HG03139 (cell line): Measurements from ENCODE around the gene NEK1.
"Not testable (repeated sequence)": the region's sequence is repeated elsewhere in the genome, so short reads cannot be mapped to it uniquely, and the experiment has no call there.

Experiments used
- ATAC-seq: cut with Tn5 transposase; IDR thresholded peaks from one replicate; pipeline ENCODE4 v1.9.1; 2021; ENCODE audit not compliant: unreplicated experiment

Gene NEK1

DNA sequence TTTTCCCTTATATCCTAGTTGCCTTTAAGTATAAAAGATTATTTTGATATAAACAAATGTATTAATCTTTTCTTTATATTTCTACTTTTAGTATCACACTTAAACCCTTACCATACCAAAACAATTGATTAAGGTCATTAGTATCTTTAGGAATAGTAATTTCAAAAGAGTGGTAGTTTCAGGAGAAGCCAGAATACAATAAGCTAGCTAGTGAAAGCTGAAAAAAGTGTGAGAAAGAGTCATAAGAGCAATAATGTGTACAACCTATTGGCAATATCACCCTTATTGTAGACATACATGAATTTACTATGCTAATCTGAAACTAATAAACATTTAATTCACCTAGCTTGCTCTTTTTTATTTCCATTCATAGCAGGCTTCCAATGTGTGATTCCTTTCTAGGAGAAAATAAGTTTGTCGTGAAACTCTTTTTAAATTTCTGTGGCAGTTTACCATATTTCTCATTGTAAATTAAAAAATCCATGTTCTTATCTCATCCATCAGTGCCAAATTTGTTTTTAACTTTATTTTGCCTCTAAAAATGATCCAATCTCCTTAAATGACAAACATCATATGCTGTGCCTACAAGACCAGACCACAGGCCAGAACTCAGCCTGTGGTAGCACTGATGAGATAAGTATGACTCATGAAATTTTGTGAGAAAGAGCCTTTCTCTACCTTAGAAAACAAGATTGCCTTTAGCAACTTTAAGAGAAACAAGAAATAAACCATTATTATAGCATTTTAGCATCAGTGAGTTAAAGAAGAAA lies 8.1 kb downstream of the NEK1 start:
- peak; percentile 65 for ATAC-seq

DNA sequence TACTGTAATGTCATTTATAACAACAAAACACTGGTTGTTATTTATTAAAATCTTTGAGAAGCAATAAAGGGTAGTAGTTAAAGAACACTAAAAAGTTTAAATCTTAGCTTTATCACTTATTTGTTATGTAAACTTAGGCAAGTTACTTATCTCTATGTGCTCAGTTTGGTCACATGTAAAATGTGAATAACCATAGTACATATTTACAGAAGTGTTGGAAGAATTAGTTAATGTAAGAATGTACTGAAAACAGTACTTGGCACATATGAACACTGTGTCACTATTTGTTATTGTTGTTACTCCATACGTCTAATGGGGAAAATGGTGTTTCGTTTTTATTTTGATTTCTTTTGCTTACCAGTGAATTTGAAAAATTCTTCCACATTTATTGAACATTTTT lies 9.1 kb downstream of the NEK1 start:
- no peak for ATAC-seq

DNA sequence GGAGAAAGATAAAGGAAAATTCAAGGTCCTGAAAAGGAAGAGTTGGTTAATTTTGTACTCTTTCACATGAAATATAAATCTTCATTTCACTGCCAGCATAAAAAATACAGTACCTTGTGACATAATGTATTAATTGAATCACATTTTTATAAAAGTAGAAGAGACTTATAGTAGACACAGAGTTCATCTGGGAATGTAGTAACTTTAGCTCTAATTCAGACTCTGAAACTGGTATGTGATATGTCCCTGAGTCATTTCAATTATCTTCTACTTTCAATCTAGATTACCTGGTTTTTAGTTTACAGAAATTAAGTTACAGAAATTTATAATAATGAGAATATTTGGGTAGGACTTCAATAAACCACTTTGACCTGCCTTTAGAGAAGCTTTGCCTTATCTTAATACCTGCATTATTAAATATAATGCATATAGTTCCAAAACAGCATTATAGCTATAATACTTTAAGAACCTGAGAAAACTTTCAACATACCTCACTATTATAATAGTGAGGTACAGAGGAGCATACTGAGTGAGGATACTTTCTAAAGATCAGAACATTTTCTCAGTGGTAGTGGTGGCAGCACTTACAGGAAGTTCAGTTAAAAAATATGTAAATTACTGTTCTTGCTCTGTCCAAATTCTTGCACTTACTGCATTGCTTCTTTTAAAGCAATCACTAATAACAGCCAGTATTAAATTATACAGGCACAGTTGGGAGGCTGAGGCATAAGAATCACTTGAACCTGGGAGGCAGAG lies 11.2 kb downstream of the NEK1 start:
- no peak for ATAC-seq

DNA sequence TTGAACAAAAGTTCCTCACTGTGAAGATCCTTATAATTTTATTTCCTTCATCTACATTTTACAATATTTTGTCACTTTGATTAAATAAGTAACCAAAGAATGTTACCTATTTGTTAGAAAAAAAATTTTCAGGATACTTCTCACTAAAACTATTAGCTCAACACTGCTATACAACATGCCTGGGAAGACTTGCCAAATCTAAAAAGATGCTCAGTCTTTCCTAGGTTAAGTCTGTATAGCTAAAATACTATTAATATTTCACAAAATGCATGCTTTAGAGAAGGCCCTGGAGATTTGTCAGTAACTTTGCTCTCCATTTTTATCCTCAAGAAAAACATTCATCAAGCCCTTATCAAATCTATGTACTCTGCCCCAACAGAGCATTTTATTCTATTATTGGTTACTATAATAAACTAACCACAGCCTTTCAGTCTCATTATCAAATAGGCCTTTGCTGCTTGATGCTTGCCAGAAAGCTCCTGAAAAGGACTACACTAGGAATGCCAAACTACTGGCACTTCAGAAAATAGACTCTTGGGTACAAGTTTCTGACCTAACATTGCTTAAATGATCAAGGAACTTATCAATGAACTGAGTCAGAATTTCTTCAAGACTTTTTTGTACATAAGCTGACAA lies 17.7 kb downstream of the NEK1 start:
- no peak for ATAC-seq

DNA sequence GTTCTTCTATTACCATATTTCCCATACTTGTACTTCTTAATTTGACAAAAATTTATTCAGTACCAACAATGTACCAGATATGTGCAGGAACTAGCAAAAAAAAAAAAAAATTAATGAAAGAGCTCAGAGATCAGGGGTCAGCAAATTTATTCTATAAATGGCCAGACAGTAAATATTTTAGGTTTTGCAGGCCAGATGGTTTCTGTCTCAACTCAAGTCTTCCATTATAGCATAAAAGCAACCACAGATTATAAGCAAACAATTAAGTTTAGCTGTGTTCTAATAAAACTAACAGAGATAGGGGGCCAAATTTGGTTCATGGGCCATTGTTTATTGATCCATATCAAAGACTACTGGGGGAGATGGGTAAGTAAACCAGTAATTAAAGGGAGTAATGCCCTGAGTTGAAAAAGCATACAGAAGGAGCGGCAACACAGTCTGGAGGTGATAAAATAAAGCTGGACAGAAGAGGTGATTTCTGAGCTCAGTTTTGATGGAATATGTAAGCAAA lies 19.3 kb downstream of the NEK1 start:
- ATAC-seq = no peak

DNA sequence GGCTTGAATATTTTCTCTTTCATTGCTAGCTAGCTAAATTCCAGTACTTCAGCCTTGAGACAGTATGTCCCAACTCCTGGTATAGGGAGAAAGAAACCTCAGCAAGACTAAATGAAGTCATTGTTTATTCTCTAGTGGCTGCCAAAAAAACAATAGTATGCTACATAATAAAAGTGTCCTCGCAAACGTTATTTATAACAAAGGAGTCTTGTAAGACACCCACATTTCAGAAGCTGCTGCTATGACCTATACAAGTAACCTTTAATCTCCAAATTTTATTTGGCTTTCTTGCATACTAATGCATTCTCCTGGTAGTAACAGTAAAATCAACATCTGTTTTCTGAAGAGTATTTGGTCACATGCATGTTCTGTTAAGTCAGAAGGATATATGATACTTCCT lies 28.8 kb downstream of the NEK1 start:
- no peak for ATAC-seq

DNA sequence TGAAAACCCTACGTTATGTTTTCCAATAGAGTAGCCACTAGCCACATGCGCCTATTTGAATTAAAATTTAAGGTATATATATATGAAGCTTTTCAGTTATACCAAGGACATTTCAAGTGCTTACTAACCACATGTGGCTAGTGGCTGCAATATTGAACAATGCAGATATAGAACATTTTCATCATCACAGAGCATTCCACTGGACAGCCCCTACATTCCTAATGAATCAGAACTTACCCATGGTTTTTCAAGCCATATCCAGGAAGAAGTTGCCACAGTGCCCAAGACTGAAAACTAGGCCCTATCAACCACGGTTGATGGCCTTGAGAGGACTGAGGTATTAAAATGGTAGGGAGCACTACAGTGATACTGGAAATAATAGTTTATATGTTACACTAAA lies 29.7 kb downstream of the NEK1 start:
- ATAC-seq = no peak

DNA sequence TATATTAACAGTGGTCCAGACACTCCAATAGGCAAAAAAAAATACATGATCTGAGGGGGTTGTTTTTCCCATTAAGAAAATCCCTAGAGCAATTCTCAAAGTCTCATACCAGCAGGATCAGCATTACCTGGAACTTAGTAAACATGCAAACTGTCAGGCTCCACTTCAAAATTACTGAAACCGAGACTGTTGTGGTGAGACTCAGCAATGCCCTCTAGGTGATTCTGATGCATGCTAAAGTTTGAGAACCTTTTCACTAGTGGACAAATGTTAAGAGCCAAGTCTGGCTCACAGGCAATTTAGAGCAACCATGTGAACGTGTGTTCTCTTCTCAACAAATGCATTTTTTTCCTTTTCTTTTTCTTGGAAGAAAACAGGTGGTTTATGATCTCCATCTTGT lies 30.2 kb downstream of the NEK1 start:
- ATAC-seq = peak; percentile 74

DNA sequence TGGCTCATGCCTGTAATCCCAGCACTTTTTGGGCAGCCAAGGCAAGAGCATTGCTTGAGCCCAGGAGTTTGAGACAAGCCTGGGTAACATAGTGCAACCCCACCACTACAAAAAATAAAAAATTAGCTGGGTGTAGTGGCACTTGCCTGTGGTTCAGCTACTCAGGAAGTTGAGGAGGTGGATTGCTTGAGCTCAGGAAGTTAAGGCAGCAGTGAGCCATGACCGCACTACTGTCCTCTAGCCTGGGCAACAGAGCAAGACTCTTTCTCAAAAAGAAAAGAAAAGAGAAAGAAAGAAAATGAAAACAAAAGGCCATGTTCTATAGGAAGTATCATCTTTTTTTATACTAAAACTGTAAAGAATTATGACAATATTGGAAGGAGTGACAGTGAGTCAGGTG lies 38.5 kb downstream of the NEK1 start:
- ATAC-seq = peak; percentile 78

DNA sequence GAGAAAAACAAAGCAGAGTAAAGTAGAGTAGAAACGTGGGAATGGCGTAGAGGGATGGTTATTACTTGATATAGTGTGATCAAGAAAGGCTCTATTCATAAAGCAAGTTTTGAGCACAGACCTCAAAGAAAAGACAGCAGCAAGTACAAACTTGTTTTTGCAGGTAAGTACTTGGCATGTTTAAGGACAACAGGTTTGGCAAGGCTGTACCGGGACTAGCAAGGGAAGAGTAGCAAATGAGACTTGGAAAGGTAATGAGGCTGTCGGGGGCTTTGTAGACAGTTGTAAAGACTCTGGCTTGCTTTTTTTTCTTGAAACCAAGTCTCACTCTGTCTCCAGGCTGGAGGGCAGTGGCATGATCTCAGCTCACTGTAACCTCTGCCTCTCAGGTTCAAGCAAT lies 40.9 kb downstream of the NEK1 start:
- ATAC-seq = no peak

DNA sequence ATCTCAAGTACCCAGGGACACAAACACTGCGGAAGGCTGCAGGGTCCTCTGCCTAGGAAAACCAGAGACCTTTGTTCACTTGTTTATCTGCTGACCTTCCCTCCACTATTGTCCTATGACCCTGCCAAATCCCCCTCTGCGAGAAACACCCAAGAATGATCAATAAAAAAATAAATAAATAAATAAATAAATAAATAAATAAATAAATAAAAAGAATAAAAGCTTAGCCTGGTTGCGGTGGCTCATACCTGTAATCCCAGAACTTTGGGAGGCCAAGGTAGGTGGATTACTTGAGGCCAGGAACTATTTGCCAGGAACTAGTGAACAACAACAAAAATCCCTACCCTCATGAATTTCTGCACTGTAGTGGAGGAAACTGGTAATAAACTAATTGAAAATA lies 41.4 kb downstream of the NEK1 start:
- ATAC-seq = not testable (repeated sequence)

DNA sequence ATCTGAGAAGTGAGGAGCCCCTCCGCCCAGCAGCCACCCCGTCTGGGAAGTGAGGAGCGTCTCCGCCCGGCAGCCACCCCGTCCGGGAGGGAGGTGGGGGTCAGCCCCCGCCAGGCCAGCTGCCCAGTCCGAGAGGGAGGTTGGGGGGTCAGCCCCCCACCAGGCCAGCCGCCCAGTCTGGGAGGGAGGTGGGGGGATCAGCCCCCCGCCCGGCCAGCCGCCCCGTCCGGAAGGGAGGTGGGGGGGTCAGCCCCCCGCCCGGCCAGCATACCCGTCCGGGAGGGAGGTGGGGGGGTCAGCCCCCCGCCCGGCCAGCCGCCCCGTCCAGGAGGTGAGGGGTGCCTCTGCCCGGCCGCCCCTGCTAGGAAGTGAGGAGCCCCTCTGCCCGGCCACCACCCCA lies 42.1 kb downstream of the NEK1 start:
- not testable (repeated sequence) for ATAC-seq

DNA sequence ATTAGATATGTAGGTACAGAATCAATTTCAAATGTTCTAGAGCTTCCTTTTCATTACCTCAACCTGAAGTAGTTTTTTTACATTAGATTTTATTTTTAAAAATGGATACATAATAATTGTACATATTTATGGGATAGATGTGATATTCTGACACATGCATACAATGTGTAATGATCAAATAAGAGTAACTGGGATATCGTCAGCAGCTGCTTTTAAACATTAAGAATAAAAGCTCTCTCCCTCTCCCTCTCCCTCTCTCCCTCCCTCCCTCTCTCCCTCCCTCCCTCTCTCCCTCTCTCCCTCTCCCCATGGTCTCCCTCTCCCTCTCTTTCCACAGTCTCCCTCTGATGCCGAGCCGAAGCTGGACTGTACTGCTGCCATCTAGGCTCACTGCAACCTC lies 43.2 kb downstream of the NEK1 start:
- not testable (repeated sequence) for ATAC-seq

DNA sequence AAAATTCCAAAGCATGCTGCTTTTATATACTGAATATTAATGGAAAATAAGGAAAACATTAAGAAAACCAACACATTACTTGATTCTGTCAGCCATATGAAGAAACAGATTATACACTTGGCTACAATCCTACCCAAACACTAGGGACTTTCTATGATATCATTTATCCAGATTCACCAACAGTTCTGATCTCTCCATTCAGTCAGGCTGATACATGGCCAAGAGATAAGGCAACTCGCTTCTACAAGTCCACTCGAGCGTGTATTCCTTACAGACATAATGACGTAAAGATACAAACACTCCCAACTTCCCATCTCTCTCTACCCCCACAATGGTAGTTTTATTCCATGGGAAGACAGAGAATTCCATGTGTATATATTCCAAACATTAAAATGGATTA lies 44.5 kb downstream of the NEK1 start:
- ATAC-seq = no peak

DNA sequence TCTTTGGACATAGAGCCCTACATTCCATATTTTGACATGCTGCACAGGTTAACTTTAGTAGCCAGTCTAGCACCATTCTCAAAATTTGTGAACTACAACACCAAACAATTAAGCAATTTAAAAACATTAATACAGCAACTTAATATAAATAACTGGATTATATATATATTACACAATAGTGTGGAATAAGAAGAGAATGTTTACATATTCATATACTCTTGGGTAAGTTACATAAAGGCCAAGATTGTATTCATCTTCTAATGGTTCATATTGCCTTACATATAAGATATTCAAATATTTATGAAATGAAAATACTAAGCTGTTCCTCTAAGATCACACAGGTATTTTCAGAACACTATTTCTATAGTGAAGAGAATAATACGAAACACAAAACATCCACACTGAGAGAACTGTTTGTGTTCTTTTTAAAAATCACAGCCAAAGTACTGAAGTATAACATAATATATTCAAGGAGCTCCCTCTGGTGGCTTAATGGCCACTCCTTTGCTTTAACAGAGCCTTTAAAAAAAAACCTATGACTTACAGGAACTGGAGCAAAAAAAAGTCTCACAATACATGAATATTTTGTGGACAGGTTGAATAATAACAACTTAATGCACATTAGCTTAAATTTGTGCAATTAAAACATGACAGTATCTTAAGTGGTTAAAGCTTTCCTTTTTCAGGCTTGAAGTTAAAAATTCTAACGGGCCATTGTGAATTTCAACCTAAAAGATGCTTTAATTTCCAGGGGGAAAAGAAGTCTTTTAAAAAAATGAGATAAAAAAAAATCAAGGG lies 46.2 kb downstream of the NEK1 start:
- ATAC-seq = no peak

DNA sequence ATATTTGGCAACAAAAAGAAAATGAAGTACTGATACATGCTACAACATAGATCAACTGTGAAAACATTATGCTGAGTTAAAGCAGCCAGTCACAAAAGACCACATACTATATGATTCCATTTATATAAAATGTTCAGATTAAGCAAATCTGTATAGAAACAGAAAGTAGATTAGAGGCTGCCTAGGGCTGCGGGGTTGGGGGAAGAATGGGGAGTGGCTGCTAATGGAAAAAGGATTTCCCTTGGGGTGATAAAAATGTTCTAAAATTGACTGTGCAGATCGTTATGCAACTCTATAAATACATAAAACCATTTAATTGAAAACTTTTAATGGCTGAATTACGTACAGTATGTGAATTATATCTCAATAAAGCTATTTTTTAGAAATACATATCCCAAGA lies 46.8 kb downstream of the NEK1 start:
- ATAC-seq = no peak

DNA sequence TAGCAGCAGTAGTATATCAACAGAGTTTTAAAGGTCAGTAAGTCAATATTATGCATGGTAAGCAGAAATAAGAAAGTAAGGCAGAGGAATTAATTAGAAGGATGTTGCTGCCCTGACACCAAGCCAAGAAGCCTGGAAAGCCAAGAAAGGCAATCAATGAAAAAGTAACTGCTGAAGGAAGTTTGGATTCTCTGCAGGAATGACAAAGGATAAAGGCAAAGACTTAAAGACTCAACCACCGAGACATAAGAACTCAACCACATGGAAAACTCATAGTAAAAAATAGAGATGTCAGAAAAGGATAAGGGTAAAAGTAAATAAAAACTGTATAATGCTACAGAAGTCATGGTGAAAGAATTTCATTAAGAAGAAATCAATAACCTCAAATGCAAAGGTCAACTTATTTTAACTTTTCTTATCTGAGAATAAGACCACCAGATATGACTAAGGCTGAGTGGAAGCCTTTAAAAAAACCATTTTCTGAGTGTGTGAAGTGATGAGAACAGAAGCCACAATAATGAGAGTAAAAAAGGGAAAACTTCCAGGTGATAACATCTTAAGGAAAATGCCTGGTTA lies 55.2 kb downstream of the NEK1 start:
- ATAC-seq = no peak

DNA sequence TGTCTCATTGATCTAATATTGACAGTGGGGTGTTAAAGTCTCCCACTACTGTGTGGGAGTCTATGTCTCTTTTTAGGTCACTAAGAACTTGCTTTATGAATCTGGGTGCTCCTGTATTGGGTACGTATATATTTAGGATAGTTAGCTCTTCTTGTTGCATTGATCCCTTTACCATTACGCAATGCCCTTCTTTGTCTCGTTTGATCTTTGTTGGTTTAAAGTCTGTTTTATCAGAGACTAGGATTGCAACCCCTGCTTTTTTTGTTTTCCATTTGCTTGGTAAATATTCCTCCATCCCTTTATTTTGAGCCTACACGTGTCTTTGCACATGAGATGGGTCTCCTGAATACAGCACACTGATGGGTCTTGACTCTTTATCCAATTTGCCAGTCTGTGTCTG lies 65.8 kb downstream of the NEK1 start:
- not testable (repeated sequence) for ATAC-seq

DNA sequence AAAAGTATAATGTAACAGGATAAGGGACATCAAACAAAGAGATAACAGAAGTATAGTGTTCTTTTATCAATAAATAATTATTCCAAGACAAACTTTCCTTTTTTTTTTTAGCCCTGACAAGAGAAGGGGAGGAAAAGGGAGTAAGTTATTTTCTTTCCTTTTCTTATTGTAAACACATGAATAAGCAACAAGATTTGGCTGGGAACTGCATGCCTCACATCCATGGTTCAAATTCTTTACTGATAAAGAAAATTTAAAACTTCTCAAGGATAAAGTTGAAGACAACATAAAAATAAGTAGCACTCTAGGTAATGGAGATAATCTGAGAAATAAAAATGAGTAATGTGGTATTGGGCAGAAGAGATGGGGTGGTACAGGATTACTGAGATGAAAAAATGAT lies 71.6 kb downstream of the NEK1 start:
- ATAC-seq = no peak

DNA sequence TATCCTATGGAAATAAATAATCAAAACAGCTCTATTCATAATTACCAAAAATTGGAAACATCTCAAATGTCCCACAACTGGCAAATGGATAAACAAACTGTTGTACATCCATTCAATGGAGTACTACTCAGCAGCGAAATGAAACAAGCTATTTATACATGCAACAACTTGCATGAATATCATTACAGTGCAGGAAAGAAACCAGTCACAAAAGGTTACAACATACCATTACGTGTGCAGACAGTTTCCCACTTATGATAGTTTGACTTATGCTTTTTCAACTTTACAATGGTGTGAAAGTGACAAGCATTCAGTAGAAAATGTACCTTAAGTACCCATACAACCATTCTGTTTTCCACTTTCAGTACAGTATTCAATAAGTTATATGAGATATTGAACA lies 82.3 kb downstream of the NEK1 start:
- ATAC-seq = no peak

DNA sequence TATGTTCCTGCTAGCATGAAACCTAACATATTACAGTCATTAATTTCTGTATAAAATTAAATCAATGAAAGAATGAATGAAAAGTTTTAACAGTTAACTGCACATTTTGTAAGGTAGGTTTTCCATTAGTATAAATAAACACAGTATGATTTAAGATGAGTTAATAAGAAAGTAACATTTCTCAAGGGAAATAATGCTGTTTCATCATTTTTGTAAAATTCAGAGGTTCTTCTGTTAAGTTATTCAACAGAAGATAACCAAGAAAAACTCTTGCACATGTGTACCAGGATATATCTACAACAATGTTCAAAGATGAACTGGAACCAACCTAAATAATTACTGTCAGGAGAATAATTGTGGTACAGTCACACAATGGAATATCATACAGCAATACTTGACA lies 88.6 kb downstream of the NEK1 start:
- ATAC-seq = no peak
